ENCODE data around the gene LZTS2.

DNA sequence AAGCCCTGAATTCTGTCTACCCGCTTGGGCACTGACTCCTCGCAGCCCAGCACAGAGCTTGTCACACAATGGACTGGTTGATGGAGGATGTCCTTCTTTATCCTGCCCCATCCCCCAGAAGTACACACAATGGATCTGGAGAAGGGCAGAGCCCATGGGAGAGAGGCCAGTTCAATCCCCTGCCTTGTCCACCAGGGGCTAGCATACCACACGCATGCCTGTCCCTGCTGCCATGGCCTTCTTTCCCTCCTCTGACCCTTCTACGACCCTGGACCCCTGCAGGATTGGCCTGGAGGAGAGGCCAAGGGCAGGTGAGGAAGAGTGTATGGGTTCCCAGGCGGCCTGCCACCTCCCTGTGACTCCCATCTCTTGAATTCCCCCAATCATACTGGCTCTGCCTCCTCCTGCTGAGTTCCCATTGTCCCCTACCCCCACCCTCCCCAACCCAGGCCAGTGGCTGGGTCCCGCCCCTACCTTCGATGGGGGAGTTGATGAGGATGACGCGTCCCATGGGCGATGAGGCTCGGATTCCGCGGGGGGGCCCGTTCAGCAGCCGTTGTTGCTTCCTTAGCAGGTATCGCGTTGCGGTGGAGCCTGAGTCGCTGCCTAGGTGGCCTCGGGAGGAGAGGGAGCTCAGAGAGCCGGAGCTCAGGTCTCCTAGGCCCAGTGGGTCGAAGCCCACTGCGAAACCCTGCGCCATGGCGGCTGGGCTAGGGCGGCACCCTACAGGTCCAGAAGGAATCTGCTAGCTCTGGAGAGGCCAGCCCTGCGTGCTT lies 30.1 kb downstream of the LZTS2 start:
- TF ChIP-seq CTCF (IDR thresholded peaks at IDR 0.05; ENCODE audit: low read length) (no peak), EZH2 (IDR thresholded peaks at IDR 0.05; ENCODE audit: borderline replicate concordance, low read length) (no peak)
